ENCODE results near the gene ZC3HAV1. TPM values are rescaled to one million over a fixed set of nuclear protein-coding genes. Genes with fewer than 3 reads are reported as not detected.

The ZC3HAV1 gene
- total RNA-seq, 2 experiments from 2014 or later: 121 to 122 TPM

- H3K27me3 Mint-ChIP-seq (ENCODE audit: low read depth): peaks cover 5% of the 10 kb centered on the region
Observed at GRCh38 chr7:139124084-139124914, 14.8 kb upstream of the ZC3HAV1 start.

GRCh38 chr7:139119486-139119849, 9.9 kb upstream of the ZC3HAV1 start:
- ATAC-seq: no peak
- no peak for DNase-seq
- no peaks in the 10 kb centered on the region for H3K27me3 Mint-ChIP-seq (ENCODE audit: low read depth)
- peaks cover 23% of the 10 kb centered on the region for H3K4me1 Mint-ChIP-seq (ENCODE audit: low read depth)
- no peaks in the 10 kb centered on the region for H3K36me3 Mint-ChIP-seq (ENCODE audit: low read depth)
- ChIA-PET POLR2A (interaction anchor here (0.6 to 2.0 kb wide), 7 partner anchors 9 to 26 kb away, joined by 3 to 10 read pairs (median 5); a partner anchor contains a TSS), CTCF (interaction anchor here (1.1 to 1.9 kb wide), 4 partner anchors 9 to 45 kb away, joined by 5 to 9 read pairs (median 6); no protein-coding TSS in a partner anchor)
- H3K4me3 Mint-ChIP-seq: peak overlapping the region; percentile 64
- H3K9me3 Mint-ChIP-seq (ENCODE audit: insufficient read depth): no peaks in the 10 kb centered on the region
- peak overlapping the region; percentile 91 for H3K27ac Mint-ChIP-seq

More at GRCh38 chr7:139124084-139124914, 14.8 kb upstream of the ZC3HAV1 start:
- peaks cover 26% of the 10 kb centered on the region for H3K4me1 Mint-ChIP-seq (ENCODE audit: low read depth)
- DNase-seq: no peak
- no peaks in the 10 kb centered on the region for H3K9me3 Mint-ChIP-seq (ENCODE audit: insufficient read depth)
- ChIA-PET CTCF (no interaction called here), POLR2A (interaction anchor here (1.0 kb wide), 2 partner anchors 20 kb away, joined by 3 read pairs; no protein-coding TSS in a partner anchor)
- no peak overlapping the region for H3K27ac Mint-ChIP-seq
- no peak for ATAC-seq
- H3K36me3 Mint-ChIP-seq (ENCODE audit: low read depth): no peaks in the 10 kb centered on the region
- no peak overlapping the region for H3K4me3 Mint-ChIP-seq

GRCh38 chr7:139118805-139119485, 9.4 kb upstream of the ZC3HAV1 start:
- Mint-ChIP-seq H3K27me3 (ENCODE audit: low read depth) (no peaks in the 10 kb centered on the region), H3K4me3 (peak overlapping the region; percentile 64), H3K36me3 (ENCODE audit: low read depth) (no peaks in the 10 kb centered on the region), H3K4me1 (ENCODE audit: low read depth) (peaks cover 20% of the 10 kb centered on the region), H3K9me3 (ENCODE audit: insufficient read depth) (no peaks in the 10 kb centered on the region), H3K27ac (peak overlapping the region; percentile 91)
- ChIA-PET POLR2A (interaction anchor here (0.6 to 2.0 kb wide), 8 partner anchors 9 to 25 kb away, joined by 3 to 10 read pairs (median 4); a partner anchor contains a TSS), CTCF (interaction anchor here (1.1 to 1.9 kb wide), 5 partner anchors 8 to 44 kb away, joined by 5 to 9 read pairs (median 6); no protein-coding TSS in a partner anchor)
- ATAC-seq (peak; percentile 86), DNase-seq (peak; percentile 68)

GRCh38 chr7:139118234-139118804, 8.8 kb upstream of the ZC3HAV1 start:
- H3K27me3 Mint-ChIP-seq (ENCODE audit: low read depth): no peaks in the 10 kb centered on the region
- peak; percentile 29 for ATAC-seq

GRCh38 chr7:139117599-139118233, 8.2 kb upstream of the ZC3HAV1 start:
- H3K4me1 Mint-ChIP-seq (ENCODE audit: low read depth): peaks cover 22% of the 10 kb centered on the region
- no peak overlapping the region for H3K4me3 Mint-ChIP-seq
- no peaks in the 10 kb centered on the region for H3K36me3 Mint-ChIP-seq (ENCODE audit: low read depth)
- ATAC-seq (no peak), DNase-seq (no peak)
- H3K27me3 Mint-ChIP-seq (ENCODE audit: low read depth): no peaks in the 10 kb centered on the region
- ChIA-PET CTCF (interaction anchor here (0.8 to 1.5 kb wide), 2 partner anchors 9 to 75 kb away, joined by 3 to 5 read pairs; no protein-coding TSS in a partner anchor), POLR2A (interaction anchor here (1.2 to 1.5 kb wide), 2 partner anchors 16 to 22 kb away, joined by 3 to 5 read pairs; a partner anchor contains a TSS)
- no peaks in the 10 kb centered on the region for H3K9me3 Mint-ChIP-seq (ENCODE audit: insufficient read depth)
- no peak overlapping the region for H3K27ac Mint-ChIP-seq

More at GRCh38 chr7:139118234-139118804, 8.8 kb upstream of the ZC3HAV1 start:
- DNase-seq: no peak
- no peaks in the 10 kb centered on the region for H3K36me3 Mint-ChIP-seq (ENCODE audit: low read depth)
- H3K27ac Mint-ChIP-seq: peak overlapping the region; percentile 91
- no peaks in the 10 kb centered on the region for H3K9me3 Mint-ChIP-seq (ENCODE audit: insufficient read depth)
- POLR2A ChIA-PET: interaction anchor here (1.0 to 2.0 kb wide), 4 partner anchors 14 to 23 kb away, joined by 3 to 10 read pairs (median 6); a partner anchor contains a TSS
- peaks cover 19% of the 10 kb centered on the region for H3K4me1 Mint-ChIP-seq (ENCODE audit: low read depth)
- H3K4me3 Mint-ChIP-seq: no peak overlapping the region
- CTCF ChIA-PET: interaction anchor here (0.8 to 1.9 kb wide), 5 partner anchors 8 to 75 kb away, joined by 3 to 9 read pairs (median 6); no protein-coding TSS in a partner anchor

GRCh38 chr7:139116999-139117398, 7.5 kb upstream of the ZC3HAV1 start:
- no peaks in the 10 kb centered on the region for H3K27me3 Mint-ChIP-seq (ENCODE audit: low read depth)
- H3K9me3 Mint-ChIP-seq (ENCODE audit: insufficient read depth): no peaks in the 10 kb centered on the region
- ATAC-seq (no peak), DNase-seq (no peak)
- no peaks in the 10 kb centered on the region for H3K36me3 Mint-ChIP-seq (ENCODE audit: low read depth)
- ChIA-PET CTCF (no interaction called here), POLR2A (interaction anchor here (1.2 to 1.5 kb wide), 2 partner anchors 17 to 22 kb away, joined by 3 to 5 read pairs; a partner anchor contains a TSS)
- no peak overlapping the region for H3K4me3 Mint-ChIP-seq
- H3K4me1 Mint-ChIP-seq (ENCODE audit: low read depth): peaks cover 28% of the 10 kb centered on the region
- H3K27ac Mint-ChIP-seq: no peak overlapping the region

GRCh38 chr7:139115104-139115503, 5.6 kb upstream of the ZC3HAV1 start:
- Mint-ChIP-seq H3K4me3 (no peak overlapping the region), H3K9me3 (ENCODE audit: insufficient read depth) (no peaks in the 10 kb centered on the region), H3K27me3 (ENCODE audit: low read depth) (no peaks in the 10 kb centered on the region), H3K27ac (no peak overlapping the region), H3K4me1 (ENCODE audit: low read depth) (peaks cover 44% of the 10 kb centered on the region), H3K36me3 (ENCODE audit: low read depth) (peaks cover 4% of the 10 kb centered on the region)
- DNase-seq (no peak), ATAC-seq (no peak)
- ChIA-PET POLR2A (interaction anchor here (0.6 to 1.2 kb wide), 3 partner anchors 11 to 273 kb away, joined by 3 to 5 read pairs (median 4); no protein-coding TSS in a partner anchor), CTCF (interaction anchor here (1.2 to 3.0 kb wide), 2 partner anchors 18 to 20 kb away, joined by 4 to 7 read pairs; a partner anchor contains a TSS)

GRCh38 chr7:139114585-139114984, 5.1 kb upstream of the ZC3HAV1 start:
- ChIA-PET CTCF (interaction anchor here (1.2 to 3.0 kb wide), 2 partner anchors 19 kb away, joined by 4 to 7 read pairs; a partner anchor contains a TSS), POLR2A (interaction anchor here (1.0 to 1.2 kb wide), 2 partner anchors 10 to 19 kb away, joined by 3 to 4 read pairs; no protein-coding TSS in a partner anchor)
- Mint-ChIP-seq H3K27ac (no peak overlapping the region), H3K36me3 (ENCODE audit: low read depth) (peaks cover 4% of the 10 kb centered on the region), H3K4me3 (no peak overlapping the region), H3K4me1 (ENCODE audit: low read depth) (peaks cover 47% of the 10 kb centered on the region), H3K9me3 (ENCODE audit: insufficient read depth) (no peaks in the 10 kb centered on the region), H3K27me3 (ENCODE audit: low read depth) (no peaks in the 10 kb centered on the region)
- DNase-seq: no peak
- no peak for ATAC-seq

- ATAC-seq (no peak), DNase-seq (no peak)
- ChIA-PET POLR2A (interaction anchor here (1.1 to 1.2 kb wide), 2 partner anchors 9 to 19 kb away, joined by 4 read pairs; no protein-coding TSS in a partner anchor), CTCF (interaction anchor here (3.0 kb wide), 1 partner anchor 19 kb away, joined by 7 read pairs; a partner anchor contains a TSS)
- Mint-ChIP-seq H3K36me3 (ENCODE audit: low read depth) (peaks cover 8% of the 10 kb centered on the region), H3K27ac (no peak overlapping the region), H3K4me1 (ENCODE audit: low read depth) (peaks cover 42% of the 10 kb centered on the region), H3K4me3 (no peak overlapping the region), H3K27me3 (ENCODE audit: low read depth) (no peaks in the 10 kb centered on the region), H3K9me3 (ENCODE audit: insufficient read depth) (no peaks in the 10 kb centered on the region)
Observed at GRCh38 chr7:139114018-139114417, 4.5 kb upstream of the ZC3HAV1 start.

- Mint-ChIP-seq H3K27me3 (ENCODE audit: low read depth) (no peaks in the 10 kb centered on the region), H3K36me3 (ENCODE audit: low read depth) (peaks cover 18% of the 10 kb centered on the region), H3K27ac (no peak overlapping the region), H3K9me3 (ENCODE audit: insufficient read depth) (no peaks in the 10 kb centered on the region), H3K4me3 (no peak overlapping the region), H3K4me1 (ENCODE audit: low read depth) (peaks cover 31% of the 10 kb centered on the region)
- ChIA-PET POLR2A (interaction anchor here (1.4 kb wide), 2 partner anchors 18 to 247 kb away, joined by 5 to 6 read pairs; partner anchors contain the start of gene LUC7L2), CTCF (no interaction called here)
- no peak for ATAC-seq
- peak; percentile 17 for DNase-seq
Observed at GRCh38 chr7:139112741-139113250, 3.3 kb upstream of the ZC3HAV1 start.
